GM12891 (cell line): ENCODE results near the gene SIPA1L3.

Experiments
- POLR2A ChIP-seq: IDR thresholded peaks from 2 replicates; pipeline ENCODE4 v1.6.1; 2011; ENCODE audit warnings: low read depth, low read length, control low read depth
- POLR2AphosphoS5 ChIP-seq: IDR thresholded peaks from 2 replicates; pipeline ENCODE4 v1.6.1; 2011; ENCODE audit warnings: low read depth, low read length, control low read depth
- TAF1 ChIP-seq: IDR thresholded peaks from 2 replicates; pipeline ENCODE4 v1.6.1; 2011; ENCODE audit warnings: low read depth, low read length, control low read depth

DNA sequence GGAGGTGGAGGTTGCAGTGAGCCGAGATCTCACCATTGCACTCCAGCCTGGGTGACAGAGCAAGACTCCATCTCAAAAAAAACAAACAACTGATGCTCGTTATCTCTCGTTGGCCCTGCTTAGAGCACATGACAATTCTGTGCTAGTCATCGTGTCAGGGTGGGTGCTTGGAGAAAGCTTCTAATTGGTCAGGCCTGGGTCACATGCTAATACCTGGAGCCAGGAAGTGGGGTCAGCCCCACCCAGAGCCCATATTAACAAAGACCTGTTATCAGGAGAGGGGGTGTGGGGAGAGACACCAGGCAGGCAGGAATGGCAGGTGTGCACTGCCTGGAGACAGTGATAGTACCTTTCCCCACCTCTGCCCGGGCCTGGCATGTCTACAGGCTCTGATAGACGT, 232.1 kb downstream of the SIPA1L3 start:
- TF ChIP-seq POLR2A = no peak
- no peak for TF ChIP-seq POLR2AphosphoS5
- no peak for TF ChIP-seq TAF1
